ENCODE data around the gene CLCN2. TPM values are rescaled to one million over a fixed set of nuclear protein-coding genes. Genes with fewer than 3 reads are reported as not detected.

The CLCN2 gene
- total RNA-seq, 1 experiment from 2014 or later = 23.0 TPM

DNA sequence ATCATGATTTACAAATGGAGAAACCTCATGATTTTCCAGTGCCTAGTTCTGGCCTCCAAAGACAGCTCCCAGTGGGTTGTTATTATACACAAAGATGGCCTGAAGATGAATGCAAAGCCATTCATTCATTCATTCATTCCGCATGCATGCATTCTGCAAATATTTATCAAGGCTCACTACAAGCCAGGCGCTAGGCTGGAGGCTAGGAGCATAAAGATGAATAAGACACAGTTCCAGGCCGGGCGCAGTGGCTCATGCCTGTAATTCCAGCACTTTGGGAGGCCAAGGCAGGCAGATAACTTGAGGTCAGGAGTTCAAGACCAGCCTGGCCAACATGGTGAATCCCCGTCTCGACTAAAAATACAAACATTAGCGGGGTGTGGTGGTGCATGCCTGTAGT, 64.8 kb downstream of the CLCN2 start:
- TF ChIP-seq, protein P1, sequence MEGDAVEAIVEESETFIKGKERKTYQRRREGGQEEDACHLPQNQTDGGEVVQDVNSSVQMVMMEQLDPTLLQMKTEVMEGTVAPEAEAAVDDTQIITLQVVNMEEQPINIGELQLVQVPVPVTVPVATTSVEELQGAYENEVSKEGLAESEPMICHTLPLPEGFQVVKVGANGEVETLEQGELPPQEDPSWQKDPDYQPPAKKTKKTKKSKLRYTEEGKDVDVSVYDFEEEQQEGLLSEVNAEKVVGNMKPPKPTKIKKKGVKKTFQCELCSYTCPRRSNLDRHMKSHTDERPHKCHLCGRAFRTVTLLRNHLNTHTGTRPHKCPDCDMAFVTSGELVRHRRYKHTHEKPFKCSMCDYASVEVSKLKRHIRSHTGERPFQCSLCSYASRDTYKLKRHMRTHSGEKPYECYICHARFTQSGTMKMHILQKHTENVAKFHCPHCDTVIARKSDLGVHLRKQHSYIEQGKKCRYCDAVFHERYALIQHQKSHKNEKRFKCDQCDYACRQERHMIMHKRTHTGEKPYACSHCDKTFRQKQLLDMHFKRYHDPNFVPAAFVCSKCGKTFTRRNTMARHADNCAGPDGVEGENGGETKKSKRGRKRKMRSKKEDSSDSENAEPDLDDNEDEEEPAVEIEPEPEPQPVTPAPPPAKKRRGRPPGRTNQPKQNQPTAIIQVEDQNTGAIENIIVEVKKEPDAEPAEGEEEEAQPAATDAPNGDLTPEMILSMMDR (IDR thresholded peaks at IDR 0.05; ENCODE audit: insufficient read depth in 1 of 2, low read depth in 1 of 2, low read length in 1 of 2, severe bottlenecking in 1 of 2, unreplicated experiment in 1 of 2) = no peak
- Histone ChIP-seq H3K4me3 (ENCODE audit: low read depth, low read length) (no peak overlapping the region), H3K9me3 (no peaks in the 10 kb centered on the region), H3K36me3 (ENCODE audit: control insufficient read depth, insufficient read depth, low read length) (no peaks in the 10 kb centered on the region), H3K27me3 (replicated peaks; ENCODE audit: control insufficient read depth, insufficient read depth, low read length) (no peaks in the 10 kb centered on the region), H3K4me1 (peaks cover 6% of the 10 kb centered on the region; the same call in 1 of the 2 replicates)
- POLR2A ChIA-PET = no interaction called here
- no peaks in the 10 kb centered on the region for H3K9me3 Mint-ChIP-seq (ENCODE audit: unreplicated experiment)
- no peak overlapping the region for H3K4me3 Mint-ChIP-seq (ENCODE audit: unreplicated experiment)
- H3K27me3 Mint-ChIP-seq (ENCODE audit: insufficient read depth, unreplicated experiment) = no peaks in the 10 kb centered on the region
- intact Hi-C loops (cut with micrococcal nuclease; ENCODE audit: unreplicated experiment) = no loop called here
- H3K4me1 Mint-ChIP-seq (ENCODE audit: low read depth, unreplicated experiment) = no peaks in the 10 kb centered on the region
- DNase-seq = no peak
- H3K36me3 Mint-ChIP-seq (ENCODE audit: insufficient read depth, unreplicated experiment) = peaks cover 31% of the 10 kb centered on the region
- CTCF ChIA-PET = no interaction called here
- no TSS peak for BruUV-seq (replicated peaks)
- no peak overlapping the region for H3K27ac Mint-ChIP-seq (ENCODE audit: unreplicated experiment)

Other genes with a start within 250 kb of the CLCN2 start
- 43.8 and 52.9 TPM in 2 replicates for gene EIF2B5, start 226.2 kb downstream of the CLCN2 start, total RNA-seq (2022)
- gene DVL3, start 206.2 kb downstream of the CLCN2 start, total RNA-seq (2022) = 83.9 and 86.7 TPM in 2 replicates
- 202 and 214 TPM in 2 replicates for gene AP2M1, start 186.8 kb downstream of the CLCN2 start, total RNA-seq (2022)
- 68.8 and 69.8 TPM in 2 replicates for gene ABCF3, start 175.4 kb downstream of the CLCN2 start, total RNA-seq (2022)
- 0.79 and 1.6 TPM in 2 replicates for gene VWA5B2, start 132.0 kb downstream of the CLCN2 start, total RNA-seq (2022)
- gene ALG3, start 112.6 kb downstream of the CLCN2 start, total RNA-seq (2022) = 73.4 and 74.9 TPM in 2 replicates
- gene EEF1AKMT4, start 111.9 kb downstream of the CLCN2 start, total RNA-seq (2022) = 12.1 and 13.1 TPM in 2 replicates
- gene CAMK2N2, start 100.1 kb downstream of the CLCN2 start, total RNA-seq (2022) = 0.46 and 0.66 TPM in 2 replicates
- gene ECE2, start 85.6 kb downstream of the CLCN2 start, total RNA-seq (2022) = not detected in 2 replicates
- 285 and 294 TPM in 2 replicates for gene PSMD2, start 62.4 kb downstream of the CLCN2 start, total RNA-seq (2022)
- gene EIF4G1, start 47.0 kb downstream of the CLCN2 start, total RNA-seq (2022) = 410 and 423 TPM in 2 replicates
- gene FAM131A, start 24.0 kb downstream of the CLCN2 start, total RNA-seq (2022) = 6.1 and 6.7 TPM in 2 replicates
- 96.4 and 101 TPM in 2 replicates for gene POLR2H, start 105 bp upstream of the CLCN2 start, total RNA-seq (2022)
- 1.4 and 1.6 TPM in 2 replicates for gene THPO, start 16.6 kb upstream of the CLCN2 start, total RNA-seq (2022)
- 5.5 and 6.4 TPM in 2 replicates for gene CHRD, start 18.4 kb upstream of the CLCN2 start, total RNA-seq (2022)
- 5.6 and 6.9 TPM in 2 replicates for gene EPHB3, start 200.2 kb upstream of the CLCN2 start, total RNA-seq (2022)

All from Caco-2 (cell line).